ENCODE results near the gene FFAR3. TPM values are rescaled to one million over a fixed set of nuclear protein-coding genes. Genes with fewer than 3 reads are reported as not detected.

The FFAR3 gene
- total and polyA plus RNA-seq, 2 donors (not counting 1 experiment from before 2014, with no cell fraction given) = not detected

- H3K4me1 ChIP-seq (ENCODE audit: control insufficient read depth, extremely low read depth, insufficient read depth, low read length) = no peaks in the 10 kb centered on the region
- no peak overlapping the region for H3K4me2 ChIP-seq (ENCODE audit: extremely low read depth, insufficient read depth, low read length)
These were observed 21.7 kb downstream of the FFAR3 start for GRCh38 chr19:35379992-35380391.

GRCh38 chr19:35380450-35381124, 22.3 kb downstream of the FFAR3 start:
- Histone ChIP-seq H3K4me3 (replicated peaks in 1 of 4; ENCODE audit: control extremely low read depth in 1 of 4, insufficient read depth in 1 of 4, low read depth in 3 of 4, low read length in 4 of 4) (no peak overlapping the region), H3K27ac (ENCODE audit: insufficient read depth, low read length) (no peak overlapping the region), H4K20me1 (ENCODE audit: control insufficient read depth, extremely low read depth, insufficient read depth, low read length) (no peaks in the 10 kb centered on the region), H3K4me2 (ENCODE audit: extremely low read depth, insufficient read depth, low read length) (no peak overlapping the region), H3K36me3 (ENCODE audit: control insufficient read depth, insufficient read depth, low read length) (no peaks in the 10 kb centered on the region), H3K9me3 (ENCODE audit: control insufficient read depth, insufficient read depth, low read depth, low read length) (no peaks in the 10 kb centered on the region), H3K9ac (ENCODE audit: insufficient read depth, low read length) (no peak overlapping the region), H3K79me2 (ENCODE audit: control insufficient read depth, insufficient read depth, low read length) (no peaks in the 10 kb centered on the region), H2AFZ (ENCODE audit: low read length) (no peak overlapping the region), H3K4me1 (ENCODE audit: control insufficient read depth, extremely low read depth, insufficient read depth, low read length) (no peaks in the 10 kb centered on the region), H3K27me3 (ENCODE audit: control insufficient read depth, insufficient read depth, low read length) (no peaks in the 10 kb centered on the region)
- TF ChIP-seq CTCF (conservative IDR thresholded peaks at IDR 0.05 in 1 of 2, IDR thresholded peaks at IDR 0.05 in 1 of 2; ENCODE audit: low read depth in 1 of 2, low read length in 2 of 2) (no peak), EZH2 (IDR thresholded peaks at IDR 0.05; ENCODE audit: low read length, missing control alignments) (no peak)
- DNase-seq (ENCODE audit: low read depth in 2 of 2) = no peak

More at GRCh38 chr19:35379992-35380391, 21.7 kb downstream of the FFAR3 start:
- TF ChIP-seq CTCF (conservative IDR thresholded peaks at IDR 0.05 in 1 of 2, IDR thresholded peaks at IDR 0.05 in 1 of 2; ENCODE audit: low read depth in 1 of 2, low read length in 2 of 2) = no peak
- TF ChIP-seq EZH2 (IDR thresholded peaks at IDR 0.05; ENCODE audit: low read length, missing control alignments) = no peak
- H3K9me3 ChIP-seq (ENCODE audit: control insufficient read depth, insufficient read depth, low read depth, low read length) = no peaks in the 10 kb centered on the region
- DNase-seq (ENCODE audit: low read depth in 2 of 2) = no peak
- H3K9ac ChIP-seq (ENCODE audit: insufficient read depth, low read length) = no peak overlapping the region
- no peaks in the 10 kb centered on the region for H3K27me3 ChIP-seq (ENCODE audit: control insufficient read depth, insufficient read depth, low read length)
- H3K79me2 ChIP-seq (ENCODE audit: control insufficient read depth, insufficient read depth, low read length) = no peaks in the 10 kb centered on the region
- H2AFZ ChIP-seq (ENCODE audit: low read length) = no peak overlapping the region
- no peak overlapping the region for H3K27ac ChIP-seq (ENCODE audit: insufficient read depth, low read length)
- H3K36me3 ChIP-seq (ENCODE audit: control insufficient read depth, insufficient read depth, low read length) = no peaks in the 10 kb centered on the region
- no peak overlapping the region for H3K4me3 ChIP-seq (replicated peaks in 1 of 4; ENCODE audit: control extremely low read depth in 1 of 4, insufficient read depth in 1 of 4, low read depth in 3 of 4, low read length in 4 of 4)
- H4K20me1 ChIP-seq (ENCODE audit: control insufficient read depth, extremely low read depth, insufficient read depth, low read length) = no peaks in the 10 kb centered on the region

- Histone ChIP-seq H3K9ac (ENCODE audit: insufficient read depth, low read length) (no peak overlapping the region), H3K27me3 (ENCODE audit: control insufficient read depth, insufficient read depth, low read length) (no peaks in the 10 kb centered on the region), H3K27ac (ENCODE audit: insufficient read depth, low read length) (no peak overlapping the region), H2AFZ (ENCODE audit: low read length) (no peak overlapping the region), H3K4me1 (ENCODE audit: control insufficient read depth, extremely low read depth, insufficient read depth, low read length) (no peaks in the 10 kb centered on the region), H3K36me3 (ENCODE audit: control insufficient read depth, insufficient read depth, low read length) (no peaks in the 10 kb centered on the region), H3K79me2 (ENCODE audit: control insufficient read depth, insufficient read depth, low read length) (no peaks in the 10 kb centered on the region), H3K9me3 (ENCODE audit: control insufficient read depth, insufficient read depth, low read depth, low read length) (no peaks in the 10 kb centered on the region), H3K4me3 (replicated peaks in 1 of 4; ENCODE audit: control extremely low read depth in 1 of 4, insufficient read depth in 1 of 4, low read depth in 3 of 4, low read length in 4 of 4) (no peak overlapping the region), H3K4me2 (ENCODE audit: extremely low read depth, insufficient read depth, low read length) (no peak overlapping the region), H4K20me1 (ENCODE audit: control insufficient read depth, extremely low read depth, insufficient read depth, low read length) (no peaks in the 10 kb centered on the region)
- TF ChIP-seq CTCF (conservative IDR thresholded peaks at IDR 0.05 in 1 of 2, IDR thresholded peaks at IDR 0.05 in 1 of 2; ENCODE audit: low read depth in 1 of 2, low read length in 2 of 2) (no peak), EZH2 (IDR thresholded peaks at IDR 0.05; ENCODE audit: low read length, missing control alignments) (no peak)
- DNase-seq (ENCODE audit: low read depth in 2 of 2) = no peak
These were observed 23.1 kb downstream of the FFAR3 start for GRCh38 chr19:35381318-35381717.
